HG03521 (cell line): Measurements from ENCODE around the gene IRF2BP2.

Experiments
- ATAC-seq: cut with Tn5 transposase; IDR thresholded peaks from one replicate; pipeline ENCODE4 v1.9.1; 2021; ENCODE audit warnings: mild to moderate bottlenecking, moderate library complexity; ENCODE audit not compliant: unreplicated experiment

The IRF2BP2 gene

DNA sequence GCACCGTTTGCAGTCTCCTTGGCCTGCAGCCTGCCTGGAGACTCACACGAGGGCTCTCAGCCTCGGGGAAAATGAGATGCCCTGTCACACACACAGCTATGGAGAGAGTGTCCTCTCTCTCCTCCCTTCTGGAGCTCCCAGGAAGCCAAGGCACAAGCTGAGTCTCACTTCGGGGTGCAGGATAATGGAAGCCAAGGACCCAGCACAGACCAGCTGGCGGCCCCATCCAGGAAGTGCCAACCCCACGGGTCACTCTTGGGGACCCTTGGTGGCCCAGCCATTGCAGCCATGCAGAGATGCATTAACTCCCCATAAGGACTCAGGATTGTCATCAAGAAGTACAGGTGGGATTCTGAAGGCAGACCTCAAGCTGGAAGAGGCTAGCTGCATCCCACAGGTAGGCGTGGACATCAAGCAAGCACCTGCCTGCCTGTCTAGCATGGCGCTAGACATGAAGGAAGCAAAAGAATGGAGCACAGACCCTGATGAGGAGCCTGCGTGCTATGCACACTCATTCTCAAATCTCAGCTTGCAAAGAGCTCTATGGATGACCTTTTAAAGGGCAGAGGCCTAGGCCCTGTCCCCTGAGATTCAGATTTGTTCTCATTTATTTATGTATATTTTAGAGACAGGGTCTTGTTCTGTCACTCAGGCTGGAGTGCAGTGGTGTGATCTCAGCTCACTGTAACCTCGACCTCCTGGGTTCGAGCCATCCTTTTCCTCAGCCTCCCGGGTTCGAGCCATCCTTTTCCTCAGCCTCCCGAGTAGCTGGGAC lies 49.9 kb downstream of the IRF2BP2 start:
- ATAC-seq: no peak

DNA sequence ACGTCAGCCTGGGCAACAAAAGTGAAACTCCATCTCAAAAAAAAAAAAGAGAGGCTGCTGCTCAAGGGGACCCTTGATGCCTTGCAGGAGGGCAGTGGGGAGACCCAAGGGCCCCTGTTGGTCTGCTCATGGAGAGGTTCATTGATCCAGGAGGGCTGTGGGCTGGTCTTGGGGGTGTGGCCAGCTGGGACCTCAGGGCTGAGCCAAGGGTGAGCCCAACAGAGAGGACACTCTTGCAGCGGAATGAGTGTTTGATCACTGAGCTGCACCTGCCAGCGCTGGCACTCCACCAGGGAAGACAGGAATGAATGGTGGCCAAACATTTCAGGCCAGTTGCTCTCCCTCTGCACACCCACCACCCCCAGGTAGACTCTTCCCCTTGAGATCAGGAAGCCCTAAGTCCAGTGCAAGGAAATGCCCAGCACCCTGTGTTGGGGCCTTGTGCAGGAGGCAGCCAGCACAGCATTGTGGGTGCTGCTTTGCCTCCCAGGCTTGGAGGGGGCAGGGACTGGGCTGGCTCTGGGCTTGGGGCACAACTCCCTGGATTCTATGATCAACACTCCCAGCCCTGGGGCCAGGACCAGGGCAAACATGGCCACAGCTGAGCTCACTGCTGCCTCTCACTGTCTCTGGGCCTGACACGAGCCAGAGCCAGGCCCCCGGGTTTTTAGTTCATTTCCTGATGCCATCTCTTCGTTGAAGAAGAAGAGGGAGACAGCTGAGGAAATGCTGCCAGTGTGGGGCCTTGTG lies 50.7 kb downstream of the IRF2BP2 start:
- ATAC-seq: no peak

DNA sequence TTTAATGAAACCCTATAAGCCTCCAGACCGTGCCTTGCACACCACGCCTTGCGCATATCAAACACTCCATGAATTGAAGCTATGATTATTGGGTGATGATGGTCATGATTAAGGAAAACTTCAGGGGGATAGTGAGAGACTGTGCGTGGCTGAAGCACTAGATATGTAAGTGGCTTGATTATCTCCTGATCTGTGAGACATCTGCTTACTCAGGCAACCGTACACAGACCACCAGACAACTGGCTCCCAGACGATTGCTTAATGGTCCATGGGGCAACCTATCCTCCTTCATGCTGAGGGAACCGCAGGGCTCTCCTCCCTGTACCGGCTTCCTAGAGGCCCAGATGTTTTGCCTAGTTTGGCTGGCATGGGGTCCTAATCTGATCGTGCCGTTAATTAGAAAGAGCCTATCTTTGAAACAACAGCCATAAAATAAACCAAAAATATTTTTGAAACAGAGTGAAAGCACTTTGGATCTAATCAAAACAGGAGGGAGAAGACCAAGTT lies 51.6 kb downstream of the IRF2BP2 start:
- no peak for ATAC-seq

DNA sequence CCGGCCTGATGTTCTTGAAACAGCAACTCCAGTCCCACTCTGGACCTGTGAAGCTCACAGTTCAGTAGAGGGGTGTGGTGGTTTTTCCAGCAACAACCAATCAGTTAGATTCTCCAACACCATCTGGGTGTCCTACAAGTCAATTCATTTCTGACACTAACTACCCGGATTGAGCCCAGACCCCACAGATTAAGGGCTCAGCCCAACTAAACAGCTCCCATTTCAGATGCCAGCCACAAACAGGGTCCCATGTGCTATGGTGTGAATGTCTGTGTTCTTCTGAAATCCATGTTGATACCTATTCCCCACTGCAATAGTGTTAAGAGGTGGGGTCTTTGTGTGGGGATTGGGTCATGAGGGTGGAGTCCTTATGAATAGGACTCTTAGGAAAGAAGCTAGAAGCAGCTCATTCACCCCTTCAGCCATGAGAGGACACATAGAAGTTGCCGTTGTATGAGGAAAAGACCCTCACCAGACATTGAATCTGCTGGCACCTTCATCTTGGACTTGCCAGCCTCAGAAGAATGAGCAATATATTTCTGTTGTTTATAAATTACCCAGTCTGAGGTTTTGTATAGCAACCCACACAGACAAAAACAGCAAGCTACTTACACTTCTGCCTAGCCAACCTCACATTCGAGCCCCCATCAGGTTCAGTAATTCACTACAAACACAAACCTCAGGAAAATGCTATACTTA lies 53.6 kb downstream of the IRF2BP2 start:
- no peak for ATAC-seq

DNA sequence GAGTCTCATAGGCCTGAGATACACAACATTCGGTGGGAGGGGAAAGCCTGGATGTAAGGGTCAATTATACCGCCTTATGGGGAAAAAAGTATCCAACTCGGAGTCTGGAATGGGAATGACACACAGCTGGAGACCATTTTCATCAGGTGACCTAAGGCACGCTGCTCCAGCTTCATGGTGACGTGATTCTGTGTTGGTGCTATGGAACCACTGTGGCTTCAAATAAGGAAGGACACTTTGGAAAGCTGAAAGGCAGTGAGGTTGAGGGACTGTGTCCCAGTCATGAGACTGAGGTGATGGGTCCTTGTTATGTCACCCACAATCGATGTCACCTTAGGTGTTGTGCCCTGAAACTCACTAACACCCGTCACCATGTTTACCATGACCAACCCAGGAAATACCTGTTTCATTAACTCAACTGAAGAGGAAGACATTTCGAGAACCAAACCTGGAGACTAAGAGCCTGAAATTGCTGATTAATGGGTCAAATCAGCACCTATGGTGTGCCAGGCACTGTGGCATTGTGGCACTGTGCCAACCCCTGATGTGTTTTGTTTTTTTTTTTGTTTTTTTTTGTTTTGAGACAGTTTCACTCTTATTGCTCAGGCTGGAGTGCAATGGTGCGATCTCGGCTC lies 54.5 kb downstream of the IRF2BP2 start:
- ATAC-seq: no peak

DNA sequence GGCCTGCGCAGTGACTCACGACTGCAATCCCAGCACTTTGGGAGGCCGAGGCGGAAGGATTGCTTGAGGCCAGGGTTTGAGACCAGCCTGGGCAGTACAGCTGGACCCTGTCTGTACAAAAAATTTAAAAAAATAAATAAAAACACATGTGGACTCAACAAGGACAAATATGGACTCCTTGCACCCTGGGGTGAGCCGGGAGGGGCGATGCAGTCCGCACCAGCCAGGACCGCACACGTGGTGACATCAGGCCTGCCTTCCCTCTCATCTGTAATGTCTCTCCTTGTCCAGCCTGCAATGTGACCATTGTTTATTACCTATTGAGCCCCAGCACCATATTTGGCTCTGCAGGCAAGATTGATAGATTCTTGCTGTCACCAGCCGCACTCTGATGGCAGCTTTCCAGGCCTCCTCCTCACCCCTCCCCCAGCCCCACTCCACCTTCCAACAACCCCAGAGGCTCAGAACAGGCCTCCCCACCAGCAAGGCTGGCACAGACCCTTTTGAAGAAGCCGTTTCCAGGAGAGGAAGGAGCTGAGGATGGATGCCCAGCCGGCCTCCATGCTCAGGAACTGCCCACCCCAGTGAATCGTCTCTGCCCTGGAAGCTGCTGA lies 55.2 kb downstream of the IRF2BP2 start:
- ATAC-seq: no peak
